Measurements from ENCODE around the gene CRAMP1.
A peak's percentile ranks its signal among the peaks of the same experiment; 100 is the strongest.

Gene CRAMP1

GRCh38 chr16:1662543-1662942, 50.4 kb downstream of the CRAMP1 start:
- H3K9ac ChIP-seq, result no peak overlapping the region
- H3K9me3 ChIP-seq, result no peaks in the 10 kb centered on the region
- H3K27me3 ChIP-seq, result no peaks in the 10 kb centered on the region
- H3K4me3 ChIP-seq, result no peak overlapping the region
- TF ChIP-seq Cebpa-rat (IDR thresholded peaks at IDR 0.05), result no peak
- H4K20me1 ChIP-seq, result no peaks in the 10 kb centered on the region
- no peak overlapping the region for H3K27ac ChIP-seq
- no peaks in the 10 kb centered on the region for H3K4me1 ChIP-seq
- H3K36me3 ChIP-seq, result peaks cover 96% of the 10 kb centered on the region
- H3K4me2 ChIP-seq, result no peak overlapping the region

GRCh38 chr16:1665829-1666228, 53.7 kb downstream of the CRAMP1 start:
- Histone ChIP-seq H3K4me1 (no peaks in the 10 kb centered on the region), H3K36me3 (peaks cover 95% of the 10 kb centered on the region), H3K9ac (no peak overlapping the region), H3K27me3 (no peaks in the 10 kb centered on the region), H3K27ac (0 out of 2 replicates have a peak overlapping the region, but pooled peaks have one; percentile 0), H3K4me3 (no peak overlapping the region), H3K9me3 (no peaks in the 10 kb centered on the region), H4K20me1 (no peaks in the 10 kb centered on the region), H3K4me2 (no peak overlapping the region)
- no peak for TF ChIP-seq Cebpa-rat (IDR thresholded peaks at IDR 0.05)

DNA sequence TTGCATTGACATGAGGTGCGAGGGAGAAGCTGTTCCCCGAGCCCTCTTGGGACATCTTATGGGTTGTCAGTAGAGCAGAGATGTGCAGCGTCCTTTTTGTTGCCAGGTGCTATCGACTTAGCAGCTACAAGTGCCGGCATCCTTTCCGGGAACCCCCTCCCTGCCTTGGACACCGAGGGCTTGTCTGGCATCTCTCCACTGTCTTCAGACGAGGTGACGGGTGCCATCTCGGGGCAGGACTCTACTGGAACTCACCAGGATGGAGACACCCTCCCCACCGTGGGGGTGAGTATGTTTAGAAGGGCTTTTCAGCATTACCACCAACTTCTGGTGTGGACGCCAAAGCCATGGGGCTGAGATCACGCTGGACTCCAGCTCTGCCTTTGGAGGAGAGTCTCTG, 54.2 kb downstream of the CRAMP1 start:
- Histone ChIP-seq H3K27me3 (no peaks in the 10 kb centered on the region), H3K36me3 (peaks cover 97% of the 10 kb centered on the region), H3K4me3 (no peak overlapping the region), H3K4me1 (no peaks in the 10 kb centered on the region), H3K4me2 (no peak overlapping the region), H4K20me1 (no peaks in the 10 kb centered on the region), H3K9ac (no peak overlapping the region), H3K9me3 (no peaks in the 10 kb centered on the region), H3K27ac (0 out of 2 replicates have a peak overlapping the region, but pooled peaks have one; percentile 0)
- no peak for TF ChIP-seq Cebpa-rat (IDR thresholded peaks at IDR 0.05)

GRCh38 chr16:1667271-1667670, 55.1 kb downstream of the CRAMP1 start:
- Histone ChIP-seq H3K4me2 (no peak overlapping the region), H3K27ac (no peak overlapping the region), H3K4me1 (no peaks in the 10 kb centered on the region), H3K27me3 (no peaks in the 10 kb centered on the region), H3K36me3 (peaks cover 99% of the 10 kb centered on the region), H3K9me3 (no peaks in the 10 kb centered on the region), H4K20me1 (no peaks in the 10 kb centered on the region), H3K4me3 (no peak overlapping the region), H3K9ac (no peak overlapping the region)
- TF ChIP-seq Cebpa-rat (IDR thresholded peaks at IDR 0.05), result no peak

- Histone ChIP-seq H4K20me1 (no peaks in the 10 kb centered on the region), H3K9me3 (no peaks in the 10 kb centered on the region), H3K4me3 (no peak overlapping the region), H3K27ac (no peak overlapping the region), H3K4me1 (no peaks in the 10 kb centered on the region), H3K4me2 (no peak overlapping the region), H3K27me3 (no peaks in the 10 kb centered on the region), H3K36me3 (peaks cover 99% of the 10 kb centered on the region), H3K9ac (no peak overlapping the region)
- no peak for TF ChIP-seq Cebpa-rat (IDR thresholded peaks at IDR 0.05)
Observed at GRCh38 chr16:1667916-1668315, 55.8 kb downstream of the CRAMP1 start.

- no peak for TF ChIP-seq Cebpa-rat (IDR thresholded peaks at IDR 0.05)
- no peaks in the 10 kb centered on the region for H3K9me3 ChIP-seq
- no peaks in the 10 kb centered on the region for H3K4me1 ChIP-seq
- no peaks in the 10 kb centered on the region for H4K20me1 ChIP-seq
- no peak overlapping the region for H3K4me2 ChIP-seq
- H3K36me3 ChIP-seq, result peaks cover 99% of the 10 kb centered on the region
- no peak overlapping the region for H3K27ac ChIP-seq
- H3K4me3 ChIP-seq, result no peak overlapping the region
- H3K27me3 ChIP-seq, result no peaks in the 10 kb centered on the region
- H3K9ac ChIP-seq, result no peak overlapping the region
Observed at GRCh38 chr16:1668612-1669319, 56.6 kb downstream of the CRAMP1 start.

DNA sequence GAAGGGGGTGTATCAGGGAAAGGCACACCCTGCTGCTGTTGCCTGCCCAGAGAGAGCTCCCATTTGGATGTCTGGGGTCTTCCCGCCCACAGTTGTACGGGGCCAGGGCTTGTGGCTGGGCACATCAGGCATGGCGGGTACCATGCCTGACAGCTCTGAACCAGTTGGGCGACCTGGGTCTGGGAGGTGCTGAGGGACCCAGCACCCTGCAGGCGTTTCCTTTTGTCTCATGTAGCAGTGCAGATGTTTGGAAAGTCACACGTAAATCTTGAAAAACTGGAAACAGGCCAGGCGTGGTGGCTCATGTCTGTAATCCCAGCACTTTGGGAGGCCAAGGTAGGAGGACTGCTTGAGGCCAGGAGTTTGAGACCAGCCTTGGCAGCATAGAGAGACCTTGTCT, 57.5 kb downstream of the CRAMP1 start:
- no peak overlapping the region for H3K4me3 ChIP-seq
- H3K9me3 ChIP-seq, result no peaks in the 10 kb centered on the region
- no peaks in the 10 kb centered on the region for H4K20me1 ChIP-seq
- no peak overlapping the region for H3K9ac ChIP-seq
- H3K27ac ChIP-seq, result no peak overlapping the region
- no peak for TF ChIP-seq Cebpa-rat (IDR thresholded peaks at IDR 0.05)
- H3K4me1 ChIP-seq, result no peaks in the 10 kb centered on the region
- H3K36me3 ChIP-seq, result peaks cover 99% of the 10 kb centered on the region
- H3K27me3 ChIP-seq, result no peaks in the 10 kb centered on the region
- no peak overlapping the region for H3K4me2 ChIP-seq

GRCh38 chr16:1670371-1670770, 58.2 kb downstream of the CRAMP1 start:
- Histone ChIP-seq H3K9me3 (no peaks in the 10 kb centered on the region), H3K36me3 (peaks cover 99% of the 10 kb centered on the region), H3K4me1 (0 out of 2 replicates have a peak, but pooled peaks cover 2% of the 10 kb centered on the region), H3K4me2 (no peak overlapping the region), H4K20me1 (no peaks in the 10 kb centered on the region), H3K27me3 (no peaks in the 10 kb centered on the region), H3K27ac (no peak overlapping the region), H3K4me3 (no peak overlapping the region), H3K9ac (no peak overlapping the region)
- TF ChIP-seq Cebpa-rat (IDR thresholded peaks at IDR 0.05), result no peak

GRCh38 chr16:1670866-1671265, 58.7 kb downstream of the CRAMP1 start:
- H3K27me3 ChIP-seq, result no peaks in the 10 kb centered on the region
- H3K9ac ChIP-seq, result no peak overlapping the region
- TF ChIP-seq Cebpa-rat (IDR thresholded peaks at IDR 0.05), result no peak
- H3K4me3 ChIP-seq, result no peak overlapping the region
- H3K4me1 ChIP-seq, result peaks cover 7% of the 10 kb centered on the region
- H3K27ac ChIP-seq, result no peak overlapping the region
- no peak overlapping the region for H3K4me2 ChIP-seq
- no peaks in the 10 kb centered on the region for H3K9me3 ChIP-seq
- H4K20me1 ChIP-seq, result 0 out of 2 replicates have a peak, but pooled peaks cover 1% of the 10 kb centered on the region
- peaks cover 99% of the 10 kb centered on the region for H3K36me3 ChIP-seq

GRCh38 chr16:1673424-1674151, 61.4 kb downstream of the CRAMP1 start:
- Histone ChIP-seq H3K36me3 (peaks cover 84% of the 10 kb centered on the region), H3K9ac (no peak overlapping the region), H3K4me1 (peaks cover 27% of the 10 kb centered on the region), H4K20me1 (peaks cover 18% of the 10 kb centered on the region; the same call in 1 of the 2 replicates), H3K4me2 (no peak overlapping the region), H3K27ac (no peak overlapping the region), H3K9me3 (no peaks in the 10 kb centered on the region), H3K27me3 (no peaks in the 10 kb centered on the region), H3K4me3 (no peak overlapping the region)
- no peak for TF ChIP-seq Cebpa-rat (IDR thresholded peaks at IDR 0.05)

Data from BLaER1 (cell line).